D721Med (cell line): ENCODE measurements around the gene NACC2.

Source experiments
- DNase-seq: peaks from one replicate; pipeline ENCODE4 v3.0.0; 2011; ENCODE audit warnings: low spot score; ENCODE audit not compliant: insufficient read length
- FAIRE-seq: peaks from 2 replicates; lab custom pipeline; 2011; peaks lifted over from hg19 to GRCh38; lab: Jason Lieb, UNC
- CTCF ChIP-seq: IDR thresholded peaks from 2 replicates; pipeline ENCODE4 v1.5.1; 2012; ENCODE audit warnings: mild to moderate bottlenecking, control low read depth; ENCODE audit not compliant: insufficient read depth; ENCODE audit errors: missing control alignments

Gene NACC2

GRCh38 chr9:136082496-136083361 is 12.4 kb downstream of the NACC2 start:
- FAIRE-seq, result no peak
- DNase-seq, result peak; percentile 14
- TF ChIP-seq CTCF, result no peak

- DNase-seq (no peak), FAIRE-seq (no peak)
- TF ChIP-seq CTCF, result no peak
These were observed 13.1 kb downstream of the NACC2 start for GRCh38 chr9:136081826-136082495.

- DNase-seq (peak; percentile 14), FAIRE-seq (no peak)
- no peak for TF ChIP-seq CTCF
These were observed 13.8 kb downstream of the NACC2 start for GRCh38 chr9:136081113-136081825.

- no peak for TF ChIP-seq CTCF
- DNase-seq (no peak), FAIRE-seq (no peak)
These were observed 14.4 kb downstream of the NACC2 start for GRCh38 chr9:136080716-136081112.

- no peak for DNase-seq
- no peak for FAIRE-seq
- no peak for TF ChIP-seq CTCF
These were observed 15.2 kb downstream of the NACC2 start for GRCh38 chr9:136079916-136080246.

- FAIRE-seq (no peak), DNase-seq (no peak)
- TF ChIP-seq CTCF, result no peak
These were observed 15.7 kb downstream of the NACC2 start for GRCh38 chr9:136079211-136079915.
